Ishikawa (cell line): ENCODE results near the gene PRPF31.
A peak's percentile ranks its signal among the peaks of the same experiment; 100 is the strongest.

ENCODE experiments used
- CEBPB ChIP-seq: IDR thresholded peaks from 2 replicates; pipeline ENCODE4 v1.6.1; 2012
- CREB1 ChIP-seq: IDR thresholded peaks from 2 replicates; pipeline ENCODE4 v1.6.1; 2012; ENCODE audit warnings: low read depth
- EGR1 ChIP-seq: IDR thresholded peaks from 2 replicates; pipeline ENCODE4 v1.6.1; 2012
- EP300 ChIP-seq: IDR thresholded peaks from 2 replicates; pipeline ENCODE4 v1.6.1; 2012; ENCODE audit warnings: borderline replicate concordance
- FOXM1 ChIP-seq: IDR thresholded peaks from 2 replicates; pipeline ENCODE4 v1.6.1; 2012; ENCODE audit warnings: low read depth, borderline replicate concordance
- NFIC ChIP-seq: IDR thresholded peaks from 2 replicates; pipeline ENCODE4 v1.6.1; 2012
- RAD21 ChIP-seq: IDR thresholded peaks from 2 replicates; pipeline ENCODE4 v1.6.1; 2012; ENCODE audit warnings: low read depth
- TAF1 ChIP-seq: IDR thresholded peaks from 2 replicates; pipeline ENCODE4 v1.6.1; 2012; ENCODE audit warnings: low read depth, mild to moderate bottlenecking
- TCF12 ChIP-seq: IDR thresholded peaks from 2 replicates; pipeline ENCODE4 v1.6.1; 2012; ENCODE audit warnings: low read depth
- TEAD4 ChIP-seq: IDR thresholded peaks from 2 replicates; pipeline ENCODE4 v1.6.1; 2012
- YY1 ChIP-seq: IDR thresholded peaks from 2 replicates; pipeline ENCODE4 v1.6.1; 2012; ENCODE audit warnings: low read depth
- ZBTB7A ChIP-seq: IDR thresholded peaks from 2 replicates; pipeline ENCODE4 v1.6.1; 2012; ENCODE audit warnings: low read depth
- TF ChIP-seq, protein P1 (sequence below): IDR thresholded peaks from 2 replicates; pipeline ENCODE4 v1.6.1; 2012; ENCODE audit warnings: low read depth, mild to moderate bottlenecking
- TF ChIP-seq, protein P2 (sequence below): IDR thresholded peaks from 2 replicates; pipeline ENCODE4 v1.6.1; 2012
- TF ChIP-seq, protein P3 (sequence below): IDR thresholded peaks from 2 replicates; pipeline ENCODE4 v1.6.1; 2012

Gene PRPF31

DNA sequence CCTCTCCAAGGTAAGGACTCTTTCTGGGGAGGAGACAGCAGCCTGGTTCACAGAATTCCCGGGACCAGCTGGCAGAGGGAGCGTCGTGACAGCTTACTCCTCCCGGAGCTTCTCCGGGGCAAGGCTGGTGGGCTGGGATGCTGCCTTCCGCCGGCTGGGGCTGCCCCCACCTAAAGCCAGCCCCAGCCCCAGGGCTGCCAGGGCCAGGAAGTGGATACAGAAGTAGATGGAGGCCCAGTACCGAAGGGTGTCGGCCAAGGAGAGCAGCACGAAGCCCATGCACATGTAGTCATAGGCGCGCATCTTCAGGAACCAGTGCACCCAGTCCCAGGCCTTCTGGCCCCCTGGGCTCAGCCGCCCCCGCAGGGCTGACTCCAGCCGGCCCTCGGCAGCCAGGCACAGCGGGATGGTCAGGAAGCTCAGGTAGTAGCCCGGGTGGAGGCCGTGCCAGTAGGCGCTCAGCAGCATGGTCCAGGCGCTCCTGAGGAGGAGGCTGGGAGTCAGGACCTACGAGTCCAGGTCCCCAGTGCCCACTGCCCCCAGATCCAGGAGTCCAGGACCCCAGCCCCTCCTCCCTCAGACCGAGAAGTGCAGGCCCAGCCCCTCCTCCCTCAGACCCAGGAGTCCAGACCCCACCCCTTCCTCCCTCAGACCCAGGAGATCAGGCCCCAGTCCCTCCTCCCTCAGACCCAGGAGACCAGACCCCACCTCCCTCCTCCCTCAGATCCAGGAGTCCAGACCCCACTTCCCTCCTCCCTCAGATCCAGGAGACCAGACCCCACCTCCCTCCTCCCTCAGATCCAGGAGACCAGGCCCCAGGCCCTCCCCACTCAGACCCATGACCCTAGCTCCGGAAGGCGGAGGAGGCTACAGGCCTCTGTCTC, 58.6 kb downstream of the PRPF31 start:
- TF ChIP-seq CREB1 = no peak
- TF ChIP-seq NFIC = no peak
- no peak for TF ChIP-seq EGR1
- no peak for TF ChIP-seq EP300
- TF ChIP-seq, protein P1, sequence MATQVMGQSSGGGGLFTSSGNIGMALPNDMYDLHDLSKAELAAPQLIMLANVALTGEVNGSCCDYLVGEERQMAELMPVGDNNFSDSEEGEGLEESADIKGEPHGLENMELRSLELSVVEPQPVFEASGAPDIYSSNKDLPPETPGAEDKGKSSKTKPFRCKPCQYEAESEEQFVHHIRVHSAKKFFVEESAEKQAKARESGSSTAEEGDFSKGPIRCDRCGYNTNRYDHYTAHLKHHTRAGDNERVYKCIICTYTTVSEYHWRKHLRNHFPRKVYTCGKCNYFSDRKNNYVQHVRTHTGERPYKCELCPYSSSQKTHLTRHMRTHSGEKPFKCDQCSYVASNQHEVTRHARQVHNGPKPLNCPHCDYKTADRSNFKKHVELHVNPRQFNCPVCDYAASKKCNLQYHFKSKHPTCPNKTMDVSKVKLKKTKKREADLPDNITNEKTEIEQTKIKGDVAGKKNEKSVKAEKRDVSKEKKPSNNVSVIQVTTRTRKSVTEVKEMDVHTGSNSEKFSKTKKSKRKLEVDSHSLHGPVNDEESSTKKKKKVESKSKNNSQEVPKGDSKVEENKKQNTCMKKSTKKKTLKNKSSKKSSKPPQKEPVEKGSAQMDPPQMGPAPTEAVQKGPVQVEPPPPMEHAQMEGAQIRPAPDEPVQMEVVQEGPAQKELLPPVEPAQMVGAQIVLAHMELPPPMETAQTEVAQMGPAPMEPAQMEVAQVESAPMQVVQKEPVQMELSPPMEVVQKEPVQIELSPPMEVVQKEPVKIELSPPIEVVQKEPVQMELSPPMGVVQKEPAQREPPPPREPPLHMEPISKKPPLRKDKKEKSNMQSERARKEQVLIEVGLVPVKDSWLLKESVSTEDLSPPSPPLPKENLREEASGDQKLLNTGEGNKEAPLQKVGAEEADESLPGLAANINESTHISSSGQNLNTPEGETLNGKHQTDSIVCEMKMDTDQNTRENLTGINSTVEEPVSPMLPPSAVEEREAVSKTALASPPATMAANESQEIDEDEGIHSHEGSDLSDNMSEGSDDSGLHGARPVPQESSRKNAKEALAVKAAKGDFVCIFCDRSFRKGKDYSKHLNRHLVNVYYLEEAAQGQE = no peak
- no peak for TF ChIP-seq YY1

DNA sequence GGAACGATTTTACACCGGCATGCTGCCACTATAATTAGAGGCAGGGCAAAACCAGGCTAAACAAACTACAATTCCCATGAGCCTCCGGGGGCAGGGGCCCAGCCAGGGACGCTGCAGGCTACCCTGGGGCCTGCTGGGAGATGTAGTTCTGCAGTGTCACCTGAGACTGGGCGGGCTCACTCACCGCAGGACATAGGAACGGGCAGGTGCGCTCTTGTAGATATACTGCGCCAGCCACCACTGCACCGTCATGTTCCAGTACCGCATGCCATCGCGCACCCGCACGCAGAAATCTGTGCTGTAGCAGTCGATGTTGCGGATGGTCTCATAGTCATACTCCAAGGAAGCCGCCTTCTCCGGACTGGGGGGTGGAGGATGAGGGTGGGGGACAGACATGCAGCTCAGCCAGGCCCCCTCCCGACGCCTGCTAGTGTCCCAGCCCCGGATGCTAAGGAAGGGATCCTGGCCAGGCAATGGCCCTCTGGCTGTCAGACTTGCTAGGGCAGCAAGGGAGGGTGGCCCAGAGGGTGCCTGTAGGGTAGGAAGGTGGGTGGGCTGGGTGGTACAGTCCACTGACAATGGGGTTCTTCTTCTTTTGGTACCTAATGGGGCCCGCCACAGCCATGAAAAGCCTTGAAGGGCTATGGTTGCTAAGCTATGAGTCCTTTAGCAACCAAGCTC, 63.2 kb downstream of the PRPF31 start:
- TF ChIP-seq, protein P1 = no peak
- TF ChIP-seq, protein P2, sequence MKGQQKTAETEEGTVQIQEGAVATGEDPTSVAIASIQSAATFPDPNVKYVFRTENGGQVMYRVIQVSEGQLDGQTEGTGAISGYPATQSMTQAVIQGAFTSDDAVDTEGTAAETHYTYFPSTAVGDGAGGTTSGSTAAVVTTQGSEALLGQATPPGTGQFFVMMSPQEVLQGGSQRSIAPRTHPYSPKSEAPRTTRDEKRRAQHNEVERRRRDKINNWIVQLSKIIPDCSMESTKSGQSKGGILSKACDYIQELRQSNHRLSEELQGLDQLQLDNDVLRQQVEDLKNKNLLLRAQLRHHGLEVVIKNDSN = peak; percentile 41; the same call in 1 of the 2 replicates

DNA sequence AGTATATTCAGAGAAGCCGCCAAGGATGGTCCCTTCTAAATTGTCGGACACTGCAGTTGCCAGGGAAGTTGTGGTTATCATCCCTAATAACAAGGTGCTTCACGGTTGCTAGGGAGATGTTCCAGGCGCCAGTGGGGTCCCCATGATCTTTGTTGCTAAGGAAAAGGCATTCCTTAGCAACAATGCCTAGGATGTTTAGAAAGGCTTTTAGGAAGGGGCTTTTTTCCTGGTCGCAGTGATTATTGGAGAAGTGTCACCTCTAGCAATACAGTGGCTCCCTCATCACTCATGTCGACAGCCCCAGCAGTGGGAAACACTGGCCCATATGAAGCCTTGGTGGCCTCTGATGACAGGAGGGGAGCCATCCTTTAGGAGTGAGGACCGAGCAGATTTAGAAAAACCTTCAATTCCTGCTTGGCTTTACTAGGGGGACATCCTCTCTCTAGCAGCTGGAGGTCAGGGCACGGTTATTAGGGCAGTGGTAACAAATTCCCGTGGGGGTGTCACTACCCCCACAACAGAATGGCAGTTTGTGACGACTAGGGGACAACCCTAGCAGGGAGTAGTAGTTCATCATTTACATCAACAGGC, 63.8 kb downstream of the PRPF31 start:
- TF ChIP-seq TEAD4 (no peak), CEBPB (no peak), RAD21 (no peak), EP300 (no peak)
- TF ChIP-seq, protein P3, sequence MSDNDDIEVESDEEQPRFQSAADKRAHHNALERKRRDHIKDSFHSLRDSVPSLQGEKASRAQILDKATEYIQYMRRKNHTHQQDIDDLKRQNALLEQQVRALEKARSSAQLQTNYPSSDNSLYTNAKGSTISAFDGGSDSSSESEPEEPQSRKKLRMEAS = no peak

DNA sequence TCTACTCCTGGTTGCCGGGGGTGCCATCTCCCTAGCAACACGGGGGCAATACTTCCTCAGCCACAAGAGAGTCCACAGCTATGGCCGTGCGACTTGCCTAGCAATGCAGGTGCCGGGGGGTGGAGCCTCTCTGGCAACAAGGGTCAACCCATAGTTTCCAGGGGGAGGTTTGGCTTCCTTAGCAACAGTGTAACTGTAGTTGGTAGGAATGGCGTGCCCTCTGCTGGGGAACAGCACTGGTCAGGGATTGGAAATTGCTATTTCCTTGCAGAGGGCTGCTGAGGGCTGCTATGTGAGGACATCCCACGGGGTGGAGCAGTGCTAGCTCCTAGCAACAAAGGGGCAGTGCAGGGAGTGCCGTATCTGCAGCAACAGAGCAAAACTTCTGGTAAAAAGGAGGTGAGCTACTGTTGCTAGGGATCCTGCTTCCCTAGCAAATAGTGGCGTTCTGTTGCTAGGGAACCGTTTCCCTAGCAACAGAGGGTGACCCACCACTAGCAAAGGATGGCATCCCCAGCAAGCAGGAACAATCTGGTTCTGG, 64.4 kb downstream of the PRPF31 start:
- TF ChIP-seq TCF12 (no peak), TEAD4 (no peak), EP300 (no peak), EGR1 (no peak), TAF1 (no peak), FOXM1 (no peak), YY1 (no peak), CEBPB (no peak), RAD21 (no peak), NFIC (no peak), CREB1 (no peak), ZBTB7A (no peak)
- TF ChIP-seq, protein P3 = no peak
- TF ChIP-seq, protein P2 = no peak
- TF ChIP-seq, protein P1 = no peak
